ENCODE measurements around the gene TULP3.

Gene TULP3

GRCh38 chr12:2900642-2901041 is 10.0 kb downstream of the TULP3 start:
- peaks cover 6% of the 10 kb centered on the region; the same call in 1 of the 2 replicates for H3K4me1 ChIP-seq (ENCODE audit: insufficient read depth, low read length)
- H3K27me3 ChIP-seq (ENCODE audit: insufficient read depth, low read length): no peaks in the 10 kb centered on the region
- no peaks in the 10 kb centered on the region for H3K36me3 ChIP-seq (ENCODE audit: insufficient read depth, low read length)
- H3K9me3 ChIP-seq (ENCODE audit: insufficient read depth, low read depth, low read length): no peaks in the 10 kb centered on the region
- H3K4me3 ChIP-seq (ENCODE audit: low read length): no peak overlapping the region
- H3K9ac ChIP-seq (ENCODE audit: low read depth, low read length): no peak overlapping the region
- 86% methylated on average over 8 of the region's 8 CpGs for WGBS
- no peak overlapping the region for H3K27ac ChIP-seq (ENCODE audit: low read depth, low read length)

- Histone ChIP-seq H3K36me3 (ENCODE audit: insufficient read depth, low read length) (no peaks in the 10 kb centered on the region), H3K4me1 (ENCODE audit: insufficient read depth, low read length) (peaks cover 6% of the 10 kb centered on the region; the same call in 1 of the 2 replicates), H3K4me3 (ENCODE audit: low read length) (no peak overlapping the region), H3K9ac (ENCODE audit: low read depth, low read length) (no peak overlapping the region), H3K27ac (ENCODE audit: low read depth, low read length) (no peak overlapping the region), H3K9me3 (ENCODE audit: insufficient read depth, low read depth, low read length) (no peaks in the 10 kb centered on the region), H3K27me3 (ENCODE audit: insufficient read depth, low read length) (no peaks in the 10 kb centered on the region)
- 76% methylated on average over 4 of the region's 4 CpGs for WGBS
Measured at GRCh38 chr12:2902272-2902880, 11.7 kb downstream of the TULP3 start.

GRCh38 chr12:2904260-2904659 is 13.6 kb downstream of the TULP3 start:
- H3K9me3 ChIP-seq (ENCODE audit: insufficient read depth, low read depth, low read length): no peaks in the 10 kb centered on the region
- H3K27me3 ChIP-seq (ENCODE audit: insufficient read depth, low read length): no peaks in the 10 kb centered on the region
- WGBS: 97% methylated on average over 2 of the region's 2 CpGs
- H3K36me3 ChIP-seq (ENCODE audit: insufficient read depth, low read length): no peaks in the 10 kb centered on the region
- H3K4me1 ChIP-seq (ENCODE audit: insufficient read depth, low read length): peaks cover 11% of the 10 kb centered on the region
- H3K4me3 ChIP-seq (ENCODE audit: low read length): no peak overlapping the region
- no peak overlapping the region for H3K9ac ChIP-seq (ENCODE audit: low read depth, low read length)
- H3K27ac ChIP-seq (ENCODE audit: low read depth, low read length): 0 out of 2 replicates have a peak overlapping the region, but pooled peaks have one; percentile 13

GRCh38 chr12:2912216-2912575 is 21.5 kb downstream of the TULP3 start:
- no peaks in the 10 kb centered on the region for H3K9me3 ChIP-seq (ENCODE audit: insufficient read depth, low read depth, low read length)
- peaks cover 10% of the 10 kb centered on the region for H3K36me3 ChIP-seq (ENCODE audit: insufficient read depth, low read length)
- H3K27me3 ChIP-seq (ENCODE audit: insufficient read depth, low read length): no peaks in the 10 kb centered on the region
- no peak overlapping the region for H3K4me3 ChIP-seq (ENCODE audit: low read length)
- no peak overlapping the region; the same call in 1 of the 2 replicates for H3K9ac ChIP-seq (ENCODE audit: low read depth, low read length)
- peak overlapping the region; percentile 59; the same call in 1 of the 2 replicates for H3K27ac ChIP-seq (ENCODE audit: low read depth, low read length)
- WGBS: 93% methylated on average over 3 of the region's 3 CpGs
- H3K4me1 ChIP-seq (ENCODE audit: insufficient read depth, low read length): peaks cover 18% of the 10 kb centered on the region

- H3K27me3 ChIP-seq (ENCODE audit: insufficient read depth, low read length): no peaks in the 10 kb centered on the region
- H3K27ac ChIP-seq (ENCODE audit: low read depth, low read length): no peak overlapping the region
- peaks cover 14% of the 10 kb centered on the region for H3K4me1 ChIP-seq (ENCODE audit: insufficient read depth, low read length)
- peaks cover 22% of the 10 kb centered on the region; the same call in 1 of the 2 replicates for H3K36me3 ChIP-seq (ENCODE audit: insufficient read depth, low read length)
- no peak overlapping the region for H3K4me3 ChIP-seq (ENCODE audit: low read length)
- no peaks in the 10 kb centered on the region for H3K9me3 ChIP-seq (ENCODE audit: insufficient read depth, low read depth, low read length)
- no peak overlapping the region for H3K9ac ChIP-seq (ENCODE audit: low read depth, low read length)
- WGBS: 94% methylated on average over 2 of the region's 2 CpGs
Measured at GRCh38 chr12:2919249-2919648, 28.6 kb downstream of the TULP3 start.

GRCh38 chr12:2922329-2922728 is 31.6 kb downstream of the TULP3 start:
- peaks cover 14% of the 10 kb centered on the region for H3K4me1 ChIP-seq (ENCODE audit: insufficient read depth, low read length)
- H3K27ac ChIP-seq (ENCODE audit: low read depth, low read length): peak overlapping the region; percentile 79; the same call in 1 of the 2 replicates
- WGBS: 34% methylated on average over 2 of the region's 2 CpGs
- no peaks in the 10 kb centered on the region for H3K9me3 ChIP-seq (ENCODE audit: insufficient read depth, low read depth, low read length)
- H3K36me3 ChIP-seq (ENCODE audit: insufficient read depth, low read length): peaks cover 32% of the 10 kb centered on the region
- no peak overlapping the region; the same call in 1 of the 2 replicates for H3K4me3 ChIP-seq (ENCODE audit: low read length)
- no peaks in the 10 kb centered on the region for H3K27me3 ChIP-seq (ENCODE audit: insufficient read depth, low read length)
- peak overlapping the region; percentile 41; the same call in 1 of the 2 replicates for H3K9ac ChIP-seq (ENCODE audit: low read depth, low read length)

- Histone ChIP-seq H3K27ac (ENCODE audit: low read depth, low read length) (no peak overlapping the region; the same call in 1 of the 2 replicates), H3K36me3 (ENCODE audit: insufficient read depth, low read length) (peaks cover 35% of the 10 kb centered on the region)
- 96% methylated on average over 9 of the region's 9 CpGs for WGBS
Measured at GRCh38 chr12:2923057-2923456, 32.4 kb downstream of the TULP3 start.

GRCh38 chr12:2924019-2924418 is 33.3 kb downstream of the TULP3 start:
- Histone ChIP-seq H3K9ac (ENCODE audit: low read depth, low read length) (no peak overlapping the region), H3K27ac (ENCODE audit: low read depth, low read length) (no peak overlapping the region), H3K4me1 (ENCODE audit: insufficient read depth, low read length) (peaks cover 14% of the 10 kb centered on the region), H3K27me3 (ENCODE audit: insufficient read depth, low read length) (no peaks in the 10 kb centered on the region), H3K4me3 (ENCODE audit: low read length) (no peak overlapping the region), H3K9me3 (ENCODE audit: insufficient read depth, low read depth, low read length) (no peaks in the 10 kb centered on the region), H3K36me3 (ENCODE audit: insufficient read depth, low read length) (peaks cover 35% of the 10 kb centered on the region)
- 93% methylated on average over 3 of the region's 3 CpGs for WGBS

More at GRCh38 chr12:2923057-2923456, 32.4 kb downstream of the TULP3 start:
- no peak overlapping the region for H3K9ac ChIP-seq (ENCODE audit: low read depth, low read length)
- no peak overlapping the region for H3K4me3 ChIP-seq (ENCODE audit: low read length)
- no peaks in the 10 kb centered on the region for H3K27me3 ChIP-seq (ENCODE audit: insufficient read depth, low read length)
- H3K4me1 ChIP-seq (ENCODE audit: insufficient read depth, low read length): peaks cover 14% of the 10 kb centered on the region
- no peaks in the 10 kb centered on the region for H3K9me3 ChIP-seq (ENCODE audit: insufficient read depth, low read depth, low read length)

GRCh38 chr12:2925322-2925995 is 34.8 kb downstream of the TULP3 start:
- Histone ChIP-seq H3K27ac (ENCODE audit: low read depth, low read length) (no peak overlapping the region), H3K9ac (ENCODE audit: low read depth, low read length) (no peak overlapping the region), H3K9me3 (ENCODE audit: insufficient read depth, low read depth, low read length) (no peaks in the 10 kb centered on the region), H3K4me3 (ENCODE audit: low read length) (no peak overlapping the region), H3K36me3 (ENCODE audit: insufficient read depth, low read length) (peaks cover 39% of the 10 kb centered on the region), H3K4me1 (ENCODE audit: insufficient read depth, low read length) (peaks cover 14% of the 10 kb centered on the region), H3K27me3 (ENCODE audit: insufficient read depth, low read length) (no peaks in the 10 kb centered on the region)
- WGBS: 93% methylated on average over 6 of the region's 6 CpGs

GRCh38 chr12:2930865-2931264 is 40.2 kb downstream of the TULP3 start:
- no peaks in the 10 kb centered on the region for H3K27me3 ChIP-seq (ENCODE audit: insufficient read depth, low read length)
- H3K4me3 ChIP-seq (ENCODE audit: low read length): no peak overlapping the region
- H3K9ac ChIP-seq (ENCODE audit: low read depth, low read length): no peak overlapping the region
- no peak overlapping the region for H3K27ac ChIP-seq (ENCODE audit: low read depth, low read length)
- no peaks in the 10 kb centered on the region for H3K4me1 ChIP-seq (ENCODE audit: insufficient read depth, low read length)
- no peaks in the 10 kb centered on the region for H3K9me3 ChIP-seq (ENCODE audit: insufficient read depth, low read depth, low read length)
- H3K36me3 ChIP-seq (ENCODE audit: insufficient read depth, low read length): peaks cover 49% of the 10 kb centered on the region
- WGBS: 90% methylated on average over 6 of the region's 8 CpGs

- no peak overlapping the region for H3K27ac ChIP-seq (ENCODE audit: low read depth, low read length)
- H3K27me3 ChIP-seq (ENCODE audit: insufficient read depth, low read length): no peaks in the 10 kb centered on the region
- H3K4me1 ChIP-seq (ENCODE audit: insufficient read depth, low read length): no peaks in the 10 kb centered on the region
- no peaks in the 10 kb centered on the region for H3K9me3 ChIP-seq (ENCODE audit: insufficient read depth, low read depth, low read length)
- WGBS: 96% methylated on average over 6 of the region's 6 CpGs
- no peak overlapping the region for H3K4me3 ChIP-seq (ENCODE audit: low read length)
- H3K9ac ChIP-seq (ENCODE audit: low read depth, low read length): no peak overlapping the region
- peaks cover 55% of the 10 kb centered on the region for H3K36me3 ChIP-seq (ENCODE audit: insufficient read depth, low read length)
Measured at GRCh38 chr12:2933586-2933985, 42.9 kb downstream of the TULP3 start.
